GM12875 (cell line): ENCODE data around the gene TTC22.

ENCODE experiments used
- H3K4me3 ChIP-seq: one replicate; pipeline ENCODE4 v1.5.1; 2011; ENCODE audit warnings: low read depth, low read length, control low read depth
- TF ChIP-seq, protein P1 (sequence below): IDR thresholded peaks from 2 replicates; pipeline ENCODE4 v1.5.1; 2011; ENCODE audit warnings: low read depth, mild to moderate bottlenecking, control low read depth, inconsistent platforms, low read length, moderate library complexity, borderline replicate concordance; ENCODE audit not compliant: insufficient read depth

The TTC22 gene

DNA sequence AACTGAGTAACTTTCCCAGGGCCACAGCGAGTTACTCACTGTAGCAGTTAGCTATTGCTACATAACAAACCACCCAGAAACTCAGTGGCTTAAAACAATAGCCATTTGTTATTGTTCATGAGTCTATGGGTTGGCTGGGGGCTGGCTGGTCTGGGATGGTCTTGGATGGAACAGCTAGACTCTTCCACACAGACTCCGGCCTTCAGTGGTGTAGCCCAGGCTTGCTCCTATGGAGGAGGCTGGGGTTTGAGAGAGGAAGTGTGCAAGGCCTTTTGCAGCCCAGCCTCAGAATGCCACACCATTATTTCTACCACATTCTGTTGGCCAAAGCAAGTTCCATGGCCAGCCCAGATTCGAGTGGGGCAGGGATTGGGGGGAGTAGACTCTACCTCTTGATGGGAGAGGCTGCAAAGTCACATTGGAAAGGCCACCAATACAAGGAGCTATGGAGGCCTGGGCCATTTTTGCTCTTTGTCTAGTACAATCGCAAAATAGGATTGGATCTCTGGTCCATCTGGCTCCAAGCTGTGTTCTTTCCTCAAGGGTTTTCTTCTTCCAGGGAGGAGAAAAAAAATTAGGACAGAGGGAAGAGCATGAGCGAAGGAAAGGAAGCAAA, 37.5 kb upstream of the TTC22 start:
- TF ChIP-seq, protein P1, sequence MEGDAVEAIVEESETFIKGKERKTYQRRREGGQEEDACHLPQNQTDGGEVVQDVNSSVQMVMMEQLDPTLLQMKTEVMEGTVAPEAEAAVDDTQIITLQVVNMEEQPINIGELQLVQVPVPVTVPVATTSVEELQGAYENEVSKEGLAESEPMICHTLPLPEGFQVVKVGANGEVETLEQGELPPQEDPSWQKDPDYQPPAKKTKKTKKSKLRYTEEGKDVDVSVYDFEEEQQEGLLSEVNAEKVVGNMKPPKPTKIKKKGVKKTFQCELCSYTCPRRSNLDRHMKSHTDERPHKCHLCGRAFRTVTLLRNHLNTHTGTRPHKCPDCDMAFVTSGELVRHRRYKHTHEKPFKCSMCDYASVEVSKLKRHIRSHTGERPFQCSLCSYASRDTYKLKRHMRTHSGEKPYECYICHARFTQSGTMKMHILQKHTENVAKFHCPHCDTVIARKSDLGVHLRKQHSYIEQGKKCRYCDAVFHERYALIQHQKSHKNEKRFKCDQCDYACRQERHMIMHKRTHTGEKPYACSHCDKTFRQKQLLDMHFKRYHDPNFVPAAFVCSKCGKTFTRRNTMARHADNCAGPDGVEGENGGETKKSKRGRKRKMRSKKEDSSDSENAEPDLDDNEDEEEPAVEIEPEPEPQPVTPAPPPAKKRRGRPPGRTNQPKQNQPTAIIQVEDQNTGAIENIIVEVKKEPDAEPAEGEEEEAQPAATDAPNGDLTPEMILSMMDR: no peak
- H3K4me3 ChIP-seq: no peak overlapping the region

GRCh38 chr1:54837002-54837853, 36.1 kb upstream of the TTC22 start:
- TF ChIP-seq, protein P1: no peak
- H3K4me3 ChIP-seq: no peak overlapping the region

DNA sequence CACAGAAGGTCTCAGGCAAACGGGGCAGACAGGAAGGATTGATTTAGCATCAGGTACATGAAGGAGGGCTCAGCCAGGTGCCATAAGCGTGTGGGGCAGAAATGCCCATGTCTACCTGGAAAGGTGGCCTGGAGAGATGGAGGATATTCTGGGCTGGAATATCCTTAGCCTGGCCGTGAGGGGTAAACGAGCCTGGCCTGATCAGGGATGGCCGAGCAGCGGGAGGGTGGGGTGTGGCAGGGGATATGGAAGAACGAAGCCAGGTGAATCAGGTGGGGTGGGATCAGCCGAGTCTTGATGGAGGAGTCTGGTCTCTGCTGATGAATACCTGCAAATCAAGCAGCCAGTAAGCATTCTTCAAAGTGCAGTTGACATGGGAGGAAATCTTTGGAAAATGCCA, 35.5 kb upstream of the TTC22 start:
- TF ChIP-seq, protein P1: no peak

GRCh38 chr1:54835970-54836369, 34.8 kb upstream of the TTC22 start:
- TF ChIP-seq, protein P1: no peak
- no peak overlapping the region for H3K4me3 ChIP-seq

More for the DNA sequence above, 35.5 kb upstream of the TTC22 start:
- no peak overlapping the region for H3K4me3 ChIP-seq

DNA sequence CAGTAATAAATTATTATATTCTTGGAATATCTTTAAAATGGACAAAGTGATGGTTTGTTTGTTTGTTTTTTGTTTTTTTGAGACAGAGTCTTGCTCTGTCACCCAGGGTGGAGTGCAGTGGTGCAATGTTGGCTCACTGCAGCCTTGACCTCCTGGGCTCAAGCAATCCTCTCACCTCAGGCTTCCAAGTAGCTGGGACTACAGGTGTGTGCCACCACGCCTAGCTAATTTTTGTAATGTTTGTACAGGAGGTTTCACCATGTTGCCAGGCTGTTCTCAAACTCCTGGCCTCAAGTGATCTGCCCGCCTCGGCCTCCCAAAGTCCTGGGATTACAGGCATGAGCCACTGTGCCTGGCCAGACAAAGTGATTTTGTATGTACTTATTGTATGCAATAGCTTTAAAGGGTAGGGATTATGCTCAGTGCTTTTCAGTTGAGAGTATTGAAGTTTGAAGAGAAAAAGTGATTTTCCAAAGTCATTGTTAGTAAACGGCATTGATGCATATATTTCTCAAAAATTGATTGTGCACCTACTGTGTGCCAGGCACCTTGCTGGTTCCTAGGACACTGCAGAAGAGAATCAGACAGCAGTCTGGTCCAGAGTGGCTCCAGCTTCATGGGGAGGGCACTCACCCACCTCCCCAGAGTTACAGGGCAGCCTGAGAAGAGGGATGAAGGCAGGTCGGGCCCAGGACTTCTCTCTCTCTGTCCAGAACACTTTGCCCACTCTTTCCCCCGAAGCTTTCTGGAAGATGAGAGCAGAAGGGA, 34.2 kb upstream of the TTC22 start:
- TF ChIP-seq, protein P1: no peak
- no peak overlapping the region for H3K4me3 ChIP-seq

DNA sequence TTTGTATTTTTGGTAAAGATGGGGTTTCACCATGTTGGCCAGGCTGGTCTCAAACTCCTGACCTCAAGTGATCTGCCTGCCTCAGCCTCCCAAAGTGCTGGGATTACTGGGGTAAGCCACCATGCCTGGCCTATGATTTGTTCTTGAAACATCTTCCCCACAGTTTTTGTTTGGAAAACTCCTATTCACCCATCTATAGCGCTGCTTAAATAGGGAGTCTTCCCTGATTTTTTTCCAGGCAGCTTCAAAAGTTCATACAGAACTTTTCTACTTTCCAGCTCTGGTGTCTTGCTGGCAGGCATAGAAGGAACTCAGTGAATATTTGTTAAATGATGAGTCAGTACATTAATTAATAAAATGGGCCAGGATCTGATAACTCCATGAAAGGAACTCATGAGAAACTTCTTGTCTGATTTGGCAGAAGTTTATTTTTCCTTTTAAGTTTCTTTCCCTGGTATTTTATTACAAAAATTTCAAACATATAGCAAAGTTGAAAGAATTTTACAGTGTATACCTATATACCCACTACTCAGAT, 33.0 kb upstream of the TTC22 start:
- H3K4me3 ChIP-seq: no peak overlapping the region
- TF ChIP-seq, protein P1: no peak
